Nephron (organoid): Measurements from ENCODE around the gene THTPA.
"Not testable (repeated sequence)": the region's sequence is repeated elsewhere in the genome, so short reads cannot be mapped to it uniquely, and the experiment has no call there.

Experiments used
- H3K27ac Mint-ChIP-seq, 3 experiments: 2 replicates each; pipeline ENCODE4 v1.8.0; 2020; ENCODE audit warnings: mixed read lengths in 3 of 3, mild to moderate bottlenecking in 2 of 3, moderate library complexity in 1 of 3
- H3K27me3 Mint-ChIP-seq: 2 replicates; pipeline ENCODE4 v1.8.0; 2021; ENCODE audit warnings: low read depth, mild to moderate bottlenecking, moderate library complexity, mixed read lengths
- H3K36me3 Mint-ChIP-seq: 2 replicates; pipeline ENCODE4 v1.8.0; 2020; ENCODE audit warnings: low read depth, mixed read lengths
- H3K4me1 Mint-ChIP-seq: 2 replicates; pipeline ENCODE4 v1.8.0; 2020; ENCODE audit warnings: mixed read lengths
- H3K4me3 Mint-ChIP-seq, 3 experiments: 2 replicates each; pipeline ENCODE4 v1.8.0; 2020; ENCODE audit warnings: mild to moderate bottlenecking in 3 of 3, mixed read lengths in 3 of 3, moderate library complexity in 2 of 3
- H3K9me3 Mint-ChIP-seq: 2 replicates; pipeline ENCODE4 v1.8.0; 2020; ENCODE audit warnings: mixed read lengths
- TF ChIP-seq, protein P1 (sequence below), 3 experiments: fragments of 200-600 bp; sonication (generic); IDR thresholded peaks; one replicate each; pipeline ENCODE4 v1.5.0; 2021; ENCODE audit warnings: antibody characterized with exemption in 3 of 3; ENCODE audit not compliant: unreplicated experiment in 3 of 3

THTPA gene

DNA sequence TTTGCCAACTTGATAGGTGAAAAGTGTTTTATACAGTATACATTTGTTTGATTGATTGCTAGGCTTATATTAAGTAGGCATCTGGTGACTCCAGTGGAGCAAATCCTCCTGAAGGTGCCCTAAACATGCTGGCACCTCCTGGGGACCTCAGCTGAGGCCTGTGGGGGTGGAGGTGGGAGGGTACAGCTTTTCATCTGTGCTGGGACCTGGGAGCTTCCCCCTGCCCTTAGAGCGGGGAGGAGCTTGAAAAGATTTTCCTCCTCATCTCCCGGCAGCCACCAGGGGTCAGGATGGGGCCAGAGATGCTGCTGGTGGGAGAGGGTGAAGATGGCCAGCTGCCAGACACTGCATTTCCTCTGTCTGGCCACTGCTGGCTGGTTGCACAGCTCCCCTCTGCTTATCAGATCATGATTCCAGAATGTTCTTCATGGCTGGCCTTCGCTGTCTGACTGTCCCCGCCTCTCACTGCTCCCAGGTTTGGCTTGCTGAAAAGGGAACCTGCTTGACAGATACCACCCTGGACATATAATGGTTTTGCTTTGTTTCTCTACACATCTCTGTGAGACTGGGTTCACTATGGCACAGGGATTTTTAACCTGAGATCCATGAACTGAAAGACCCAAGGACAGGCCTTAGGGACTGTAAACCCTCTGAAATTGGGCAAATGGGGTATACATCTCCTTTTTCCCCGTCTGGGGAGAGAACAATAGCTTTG, 33.0 kb downstream of the THTPA start:
- Mint-ChIP-seq H3K27me3 (peaks cover 16% of the 10 kb centered on the region), H3K9me3 (peaks cover 15% of the 10 kb centered on the region), H3K27ac (peak overlapping the region; percentile 26 to 85 (median 75)), H3K36me3 (no peaks in the 10 kb centered on the region), H3K4me3 (no peak overlapping the region), H3K4me1 (peaks cover 11% of the 10 kb centered on the region)
- TF ChIP-seq, protein P1, sequence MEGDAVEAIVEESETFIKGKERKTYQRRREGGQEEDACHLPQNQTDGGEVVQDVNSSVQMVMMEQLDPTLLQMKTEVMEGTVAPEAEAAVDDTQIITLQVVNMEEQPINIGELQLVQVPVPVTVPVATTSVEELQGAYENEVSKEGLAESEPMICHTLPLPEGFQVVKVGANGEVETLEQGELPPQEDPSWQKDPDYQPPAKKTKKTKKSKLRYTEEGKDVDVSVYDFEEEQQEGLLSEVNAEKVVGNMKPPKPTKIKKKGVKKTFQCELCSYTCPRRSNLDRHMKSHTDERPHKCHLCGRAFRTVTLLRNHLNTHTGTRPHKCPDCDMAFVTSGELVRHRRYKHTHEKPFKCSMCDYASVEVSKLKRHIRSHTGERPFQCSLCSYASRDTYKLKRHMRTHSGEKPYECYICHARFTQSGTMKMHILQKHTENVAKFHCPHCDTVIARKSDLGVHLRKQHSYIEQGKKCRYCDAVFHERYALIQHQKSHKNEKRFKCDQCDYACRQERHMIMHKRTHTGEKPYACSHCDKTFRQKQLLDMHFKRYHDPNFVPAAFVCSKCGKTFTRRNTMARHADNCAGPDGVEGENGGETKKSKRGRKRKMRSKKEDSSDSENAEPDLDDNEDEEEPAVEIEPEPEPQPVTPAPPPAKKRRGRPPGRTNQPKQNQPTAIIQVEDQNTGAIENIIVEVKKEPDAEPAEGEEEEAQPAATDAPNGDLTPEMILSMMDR (IDR thresholded peaks at IDR 0.05; ENCODE audit: unreplicated experiment in 3 of 3) = peak; percentile 85 to 87 (median 86)

DNA sequence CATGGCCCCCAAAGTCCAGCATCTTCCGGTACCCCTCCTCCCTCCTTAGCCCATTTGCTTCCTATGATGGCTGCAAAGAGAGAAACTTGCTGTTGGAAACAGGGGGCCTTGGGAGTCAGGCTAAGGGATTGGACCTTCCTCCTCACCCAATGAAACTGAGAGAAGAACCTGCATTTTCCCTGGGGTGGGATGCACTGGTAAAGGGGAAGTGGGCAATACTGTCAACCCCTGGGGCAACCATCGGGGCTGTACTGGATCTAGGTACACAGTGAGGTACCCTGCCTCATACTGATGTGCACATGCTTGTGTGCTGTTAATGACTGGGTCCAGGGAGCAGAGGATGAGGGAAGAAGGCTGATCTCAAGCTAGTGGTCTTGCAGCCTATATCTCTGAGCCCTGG, 33.5 kb downstream of the THTPA start:
- TF ChIP-seq, protein P1 (IDR thresholded peaks at IDR 0.05; ENCODE audit: unreplicated experiment in 3 of 3) = no peak
- Mint-ChIP-seq H3K4me3 (no peak overlapping the region), H3K9me3 (peaks cover 15% of the 10 kb centered on the region), H3K27ac (peak overlapping the region in 1 of 3 experiments; percentile 85), H3K36me3 (no peaks in the 10 kb centered on the region), H3K4me1 (peaks cover 11% of the 10 kb centered on the region), H3K27me3 (peaks cover 21% of the 10 kb centered on the region)

DNA sequence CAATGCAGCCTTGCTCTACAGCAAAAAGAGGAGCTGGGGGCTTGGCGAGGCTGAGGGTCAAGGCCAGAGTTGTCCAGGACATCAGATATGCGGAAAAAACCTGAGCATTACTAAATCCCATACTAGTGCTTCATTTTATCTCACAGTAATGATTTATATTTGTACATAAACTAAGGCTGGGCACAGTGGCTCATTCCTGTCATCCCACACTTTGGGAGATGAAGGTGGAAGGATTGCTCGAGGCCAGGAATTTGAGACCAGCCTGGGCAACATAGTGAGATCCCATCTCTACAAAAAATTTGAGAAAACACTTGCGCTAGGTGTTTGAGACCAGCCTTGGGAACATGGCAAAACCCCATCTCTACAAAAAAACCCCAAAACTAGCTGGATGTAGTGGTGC, 34.1 kb downstream of the THTPA start:
- H3K36me3 Mint-ChIP-seq = no peaks in the 10 kb centered on the region
- TF ChIP-seq, protein P1 (IDR thresholded peaks at IDR 0.05; ENCODE audit: unreplicated experiment in 3 of 3) = no peak
- peak overlapping the region in 1 of 3 experiments; percentile 24 for H3K27ac Mint-ChIP-seq
- H3K4me1 Mint-ChIP-seq = peaks cover 11% of the 10 kb centered on the region
- peaks cover 15% of the 10 kb centered on the region for H3K9me3 Mint-ChIP-seq
- H3K27me3 Mint-ChIP-seq = peaks cover 21% of the 10 kb centered on the region
- H3K4me3 Mint-ChIP-seq = no peak overlapping the region

DNA sequence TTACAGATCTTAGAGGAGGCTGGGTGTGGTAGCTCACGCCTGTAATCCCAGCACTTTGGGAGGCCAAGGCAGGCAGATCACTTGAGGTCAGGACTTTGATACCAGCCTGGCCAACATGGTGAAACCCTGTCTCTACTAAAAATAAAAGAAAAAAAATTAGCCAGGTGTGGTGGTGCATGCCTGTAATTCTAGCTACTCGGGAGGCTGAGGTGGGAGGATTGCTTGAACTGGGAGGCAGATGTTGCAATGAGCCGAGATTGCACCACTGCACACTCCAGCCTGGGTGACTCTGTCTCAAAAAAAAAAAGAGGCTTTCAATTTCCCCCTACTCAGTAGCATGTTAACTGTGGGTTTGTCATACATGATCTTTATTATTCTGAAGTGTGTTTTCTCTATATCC, 38.1 kb downstream of the THTPA start:
- H3K36me3 Mint-ChIP-seq, H3K4me3 Mint-ChIP-seq, H3K9me3 Mint-ChIP-seq, H3K27me3 Mint-ChIP-seq, H3K27ac Mint-ChIP-seq, H3K4me1 Mint-ChIP-seq: not testable (repeated sequence)

DNA sequence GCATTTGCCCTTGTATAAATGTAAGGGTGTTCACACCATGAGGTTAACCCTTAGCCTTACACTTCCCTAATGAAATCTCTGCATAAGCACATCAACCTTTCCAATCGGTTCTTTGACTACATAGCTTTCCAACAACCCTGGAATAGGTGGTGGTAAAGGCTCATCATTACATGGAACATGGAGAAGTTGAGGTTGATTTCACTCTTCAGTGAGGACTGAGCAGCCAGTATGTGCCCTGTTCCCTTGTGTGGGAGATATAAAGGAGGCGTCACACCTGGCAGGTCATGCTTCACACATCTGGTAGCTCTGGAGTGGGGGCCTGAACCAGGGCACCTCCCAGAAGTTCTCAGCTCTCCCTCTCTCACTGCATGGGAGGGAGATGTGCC, 44.2 kb downstream of the THTPA start:
- Mint-ChIP-seq H3K36me3 (no peaks in the 10 kb centered on the region), H3K27ac (no peak overlapping the region), H3K4me1 (no peaks in the 10 kb centered on the region), H3K4me3 (no peak overlapping the region), H3K9me3 (peaks cover 3% of the 10 kb centered on the region), H3K27me3 (peaks cover 3% of the 10 kb centered on the region)
- TF ChIP-seq, protein P1 (IDR thresholded peaks at IDR 0.05; ENCODE audit: unreplicated experiment in 3 of 3) = no peak

DNA sequence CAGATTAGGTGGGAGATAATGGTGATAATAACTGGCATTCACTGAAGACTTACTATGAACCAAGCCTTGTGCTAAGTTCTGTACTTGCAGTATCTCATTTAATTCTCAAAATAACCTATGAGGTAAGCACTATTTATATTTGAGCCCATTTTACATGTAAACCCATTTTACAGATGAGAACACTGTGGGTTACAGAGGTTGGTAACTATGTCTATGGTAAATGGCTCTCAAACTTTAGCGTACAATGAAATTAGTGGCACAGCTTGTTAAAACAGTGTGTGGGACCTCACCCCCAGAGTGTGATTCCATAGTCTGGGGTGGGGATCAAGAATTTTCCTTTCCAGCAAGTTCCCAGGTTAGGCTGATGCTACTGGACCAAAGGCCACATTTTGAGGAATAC, 44.7 kb downstream of the THTPA start:
- Mint-ChIP-seq H3K27ac (no peak overlapping the region), H3K9me3 (peaks cover 3% of the 10 kb centered on the region), H3K36me3 (no peaks in the 10 kb centered on the region), H3K27me3 (peaks cover 3% of the 10 kb centered on the region), H3K4me1 (no peaks in the 10 kb centered on the region), H3K4me3 (no peak overlapping the region)
- TF ChIP-seq, protein P1 (IDR thresholded peaks at IDR 0.05; ENCODE audit: unreplicated experiment in 3 of 3) = no peak
